Colonic mucosa (tissue), 4 donors: ENCODE data around the gene EML1. TPM values are rescaled to one million over a fixed set of nuclear protein-coding genes. Genes with fewer than 3 reads are reported as not detected.

Source experiments
- DNase-seq: peaks from one replicate; pipeline ENCODE4 v3.0.0-alpha.2; 2020
- H3K27ac ChIP-seq: fragments of 200-600 bp; one replicate; pipeline ENCODE4 v1.8.0; 2021
- H3K27me3 ChIP-seq: fragments of 200-600 bp; one replicate; pipeline ENCODE4 v1.8.0; 2021
- H3K36me3 ChIP-seq: fragments of 200-600 bp; one replicate; pipeline ENCODE4 v1.8.0; 2021
- H3K4me1 ChIP-seq: fragments of 200-600 bp; one replicate; pipeline ENCODE4 v1.8.0; 2021; ENCODE audit warnings: mild to moderate bottlenecking
- H3K4me3 ChIP-seq: fragments of 200-600 bp; one replicate; pipeline ENCODE4 v1.8.0; 2021
- H3K9ac ChIP-seq, 2 donors: one replicate each; pipeline ENCODE4 v1.7.0; 2013; ENCODE audit warnings: control low read depth in 2 of 2, low read depth in 2 of 2, low read length in 2 of 2
- H3K9me3 ChIP-seq: fragments of 200-600 bp; one replicate; pipeline ENCODE4 v1.8.0; 2021
- intact Hi-C: fragments of 100-400 bp; cut with DNase I; formaldehyde crosslinking; loops from one replicate; pipeline ENCODE4 v1.14.1; 2022
- total RNA-seq, 2 donors: library from RNA; stranded (reverse); fragmentation: NEBNext Ultra II Directional in 1 of 2; extraction: Animal tissue kit (Norgen Biotek cat#: 25700) in 1 of 2; gene quantifications; one replicate each; pipeline ENCODE4 v1.2.1, GENCODE V29; 2021
- TF ChIP-seq, protein P1 (sequence below): fragments of 200-600 bp; IDR thresholded peaks from one replicate; pipeline ENCODE4 v1.8.0; 2022; ENCODE audit warnings: antibody characterized with exemption, mild to moderate bottlenecking
- donor health status: healthy.
- donor health status: DM: no; HTN: no; CAD: no.
- donor health status: DM: no; HTN: no; CAD: no.

The EML1 gene
- total RNA-seq, 2 donors from 2014 or later: 3.6 to 14.2 TPM

DNA sequence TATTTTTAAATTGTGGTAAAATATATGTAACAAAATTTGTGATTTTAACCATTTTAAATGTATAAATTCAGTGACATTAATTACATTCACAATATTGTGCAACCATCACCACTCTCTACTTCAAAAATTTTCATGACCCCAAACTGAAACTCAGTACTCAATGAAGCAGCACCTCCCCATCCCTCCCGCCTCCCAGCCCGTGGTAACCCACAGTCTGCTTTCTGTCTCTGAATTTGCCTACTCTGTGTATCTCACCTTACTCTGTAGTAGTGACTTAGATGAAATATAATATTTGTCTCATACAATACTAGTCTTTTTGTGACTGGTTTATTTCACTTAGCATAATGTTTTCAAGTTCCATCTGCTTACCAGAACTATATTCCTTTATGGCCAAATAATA lies 36.2 kb downstream of the EML1 start:
- Histone ChIP-seq H3K9me3 (no peaks in the 10 kb centered on the region), H3K36me3 (no peaks in the 10 kb centered on the region), H3K27ac (no peak overlapping the region), H3K4me1 (no peaks in the 10 kb centered on the region), H3K9ac (no peak overlapping the region), H3K4me3 (no peak overlapping the region), H3K27me3 (no peaks in the 10 kb centered on the region)
- TF ChIP-seq, protein P1, sequence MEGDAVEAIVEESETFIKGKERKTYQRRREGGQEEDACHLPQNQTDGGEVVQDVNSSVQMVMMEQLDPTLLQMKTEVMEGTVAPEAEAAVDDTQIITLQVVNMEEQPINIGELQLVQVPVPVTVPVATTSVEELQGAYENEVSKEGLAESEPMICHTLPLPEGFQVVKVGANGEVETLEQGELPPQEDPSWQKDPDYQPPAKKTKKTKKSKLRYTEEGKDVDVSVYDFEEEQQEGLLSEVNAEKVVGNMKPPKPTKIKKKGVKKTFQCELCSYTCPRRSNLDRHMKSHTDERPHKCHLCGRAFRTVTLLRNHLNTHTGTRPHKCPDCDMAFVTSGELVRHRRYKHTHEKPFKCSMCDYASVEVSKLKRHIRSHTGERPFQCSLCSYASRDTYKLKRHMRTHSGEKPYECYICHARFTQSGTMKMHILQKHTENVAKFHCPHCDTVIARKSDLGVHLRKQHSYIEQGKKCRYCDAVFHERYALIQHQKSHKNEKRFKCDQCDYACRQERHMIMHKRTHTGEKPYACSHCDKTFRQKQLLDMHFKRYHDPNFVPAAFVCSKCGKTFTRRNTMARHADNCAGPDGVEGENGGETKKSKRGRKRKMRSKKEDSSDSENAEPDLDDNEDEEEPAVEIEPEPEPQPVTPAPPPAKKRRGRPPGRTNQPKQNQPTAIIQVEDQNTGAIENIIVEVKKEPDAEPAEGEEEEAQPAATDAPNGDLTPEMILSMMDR: no peak
- no peak for DNase-seq
- intact Hi-C loops: no loop called here

GRCh38 chr14:99831303-99831702 lies 38.1 kb downstream of the EML1 start:
- TF ChIP-seq, protein P1: no peak
- Histone ChIP-seq H3K27me3 (no peaks in the 10 kb centered on the region), H3K9ac (no peak overlapping the region), H3K27ac (no peak overlapping the region), H3K4me3 (no peak overlapping the region), H3K4me1 (no peaks in the 10 kb centered on the region), H3K9me3 (no peaks in the 10 kb centered on the region), H3K36me3 (no peaks in the 10 kb centered on the region)
- intact Hi-C loops: no loop called here
- no peak for DNase-seq

- Histone ChIP-seq H3K4me1 (no peaks in the 10 kb centered on the region), H3K27ac (no peak overlapping the region), H3K27me3 (no peaks in the 10 kb centered on the region), H3K9ac (no peak overlapping the region), H3K9me3 (no peaks in the 10 kb centered on the region), H3K36me3 (no peaks in the 10 kb centered on the region), H3K4me3 (no peak overlapping the region)
- TF ChIP-seq, protein P1: no peak
- no peak for DNase-seq
- intact Hi-C loops: no loop called here
Observed at GRCh38 chr14:99831903-99832685, 38.9 kb downstream of the EML1 start.

DNA sequence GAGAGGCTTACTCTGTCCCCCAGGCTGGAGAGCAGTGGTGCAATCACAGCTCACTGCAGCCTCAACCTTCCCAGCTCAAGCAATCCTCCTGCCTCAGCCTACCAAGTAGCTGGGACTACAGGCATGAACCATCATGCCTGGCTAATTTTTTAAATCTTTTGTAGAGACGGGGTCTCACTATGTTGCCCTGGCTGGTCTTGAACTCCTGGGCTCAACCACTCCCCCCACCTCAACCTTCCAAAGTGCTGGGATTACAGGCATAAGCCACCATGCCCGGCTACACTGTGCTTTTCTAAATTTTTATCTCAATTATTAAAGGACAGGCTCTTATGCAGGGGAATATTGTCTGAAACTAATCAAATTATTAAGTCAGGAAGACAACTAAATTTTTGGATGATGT lies 44.6 kb downstream of the EML1 start:
- intact Hi-C loops: no loop called here
- H3K4me3 ChIP-seq: no peak overlapping the region

DNA sequence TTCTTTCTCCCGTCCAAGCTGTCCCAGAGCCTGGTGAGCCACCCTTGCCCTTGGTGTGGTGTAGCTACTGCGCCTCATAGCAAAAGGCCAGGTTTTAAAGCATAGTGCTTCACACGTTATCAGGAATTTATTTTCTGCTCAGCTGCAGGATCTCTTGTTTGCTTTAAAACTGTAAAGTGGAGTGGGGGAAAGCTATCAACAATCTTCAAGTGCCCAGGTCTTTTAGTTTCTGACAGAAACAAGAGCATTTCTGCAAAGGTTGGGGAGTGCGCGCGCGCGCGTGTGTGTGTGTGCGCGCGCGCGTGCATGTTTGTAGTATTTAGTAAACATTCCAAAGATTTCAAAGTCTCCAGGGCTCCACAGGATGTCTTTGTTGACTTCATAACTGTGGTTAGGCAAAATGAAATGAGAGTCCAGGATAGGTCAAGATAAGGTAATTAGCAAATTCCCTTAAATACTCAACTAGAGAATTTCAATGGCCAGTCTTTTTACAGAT lies 45.5 kb downstream of the EML1 start:
- H3K9ac ChIP-seq: no peak overlapping the region
- TF ChIP-seq, protein P1: no peak
- no peaks in the 10 kb centered on the region for H3K27me3 ChIP-seq
- H3K36me3 ChIP-seq: no peaks in the 10 kb centered on the region
- intact Hi-C loops: no loop called here
- no peak overlapping the region for H3K27ac ChIP-seq
- no peak overlapping the region for H3K4me3 ChIP-seq
- no peaks in the 10 kb centered on the region for H3K9me3 ChIP-seq
- DNase-seq: no peak
- no peaks in the 10 kb centered on the region for H3K4me1 ChIP-seq

More for the DNA sequence above, 44.6 kb downstream of the EML1 start:
- Histone ChIP-seq H3K4me1 (no peaks in the 10 kb centered on the region), H3K36me3 (no peaks in the 10 kb centered on the region), H3K9me3 (no peaks in the 10 kb centered on the region), H3K27ac (no peak overlapping the region), H3K27me3 (no peaks in the 10 kb centered on the region), H3K9ac (no peak overlapping the region)
- TF ChIP-seq, protein P1: no peak
- no peak for DNase-seq
